Measurements from ENCODE around the gene MT1F.
"Not testable (repeated sequence)": the region's sequence is repeated elsewhere in the genome, so short reads cannot be mapped to it uniquely, and the experiment has no call there.

Gene MT1F

GRCh38 chr16:56672761-56673536 lies 15.2 kb downstream of the MT1F start:
- peak; percentile 23 for DNase-seq

- DNase-seq: peak; percentile 26
Measured at GRCh38 chr16:56673921-56674320, 16.2 kb downstream of the MT1F start.

- DNase-seq: not testable (repeated sequence)
Measured at GRCh38 chr16:56674570-56674969, 16.8 kb downstream of the MT1F start.

GRCh38 chr16:56675685-56676210 lies 18.0 kb downstream of the MT1F start:
- DNase-seq: no peak

- no peak for DNase-seq
Measured at GRCh38 chr16:56677474-56677873, 19.7 kb downstream of the MT1F start.

- DNase-seq: no peak
Measured at GRCh38 chr16:56679078-56679730, 21.4 kb downstream of the MT1F start.

GRCh38 chr16:56679818-56680217 lies 22.1 kb downstream of the MT1F start:
- no peak for DNase-seq

- DNase-seq: peak; percentile 86
Measured at GRCh38 chr16:56681939-56682702, 24.4 kb downstream of the MT1F start, which contains the start of gene MT1X. TSS of gene MT1X (plus strand) at chr16:56682470. CDS start at chr16:56682541, 71 bp downstream.

- DNase-seq: no peak
Measured at GRCh38 chr16:56682703-56683397, 25.1 kb downstream of the MT1F start.

GRCh38 chr16:56683424-56684172 lies 25.8 kb downstream of the MT1F start:
- no peak for DNase-seq

GRCh38 chr16:56684256-56684925 lies 26.6 kb downstream of the MT1F start:
- DNase-seq: no peak

- no peak for DNase-seq
Measured at GRCh38 chr16:56684926-56685590, 27.3 kb downstream of the MT1F start.

- DNase-seq: no peak
Measured at GRCh38 chr16:56686758-56687157, 29.0 kb downstream of the MT1F start.

GRCh38 chr16:56688762-56689161 lies 31.0 kb downstream of the MT1F start:
- DNase-seq: peak; percentile 15

GRCh38 chr16:56689171-56689570 lies 31.4 kb downstream of the MT1F start:
- peak; percentile 46 for DNase-seq

GRCh38 chr16:56690420-56691122 lies 32.8 kb downstream of the MT1F start:
- DNase-seq: no peak

GRCh38 chr16:56691885-56692284 lies 34.1 kb downstream of the MT1F start:
- DNase-seq: peak; percentile 63

- DNase-seq: no peak
Measured at GRCh38 chr16:56695246-56695645, 37.5 kb downstream of the MT1F start.

GRCh38 chr16:56697456-56698155 lies 39.8 kb downstream of the MT1F start:
- DNase-seq: no peak

Measured in fibroblast of skin of back (primary cell).